Muscle of arm (tissue), 12 donors: ENCODE results near the gene PRRX1. TPM values are rescaled to one million over a fixed set of nuclear protein-coding genes. Genes with fewer than 3 reads are reported as not detected.

Experiments
- DNase-seq: peaks from one replicate; pipeline ENCODE4 v3.0.0-alpha.2; 2013
- polyA plus RNA-seq, 12 donors: library from polyadenylated mRNA; unstranded; fragments of 120-200 nt; gene quantifications; one replicate each; pipeline ENCODE4 v1.2.1, GENCODE V29; 2013; ENCODE audit not compliant: insufficient read length in 12 of 12

The PRRX1 gene
- polyA plus RNA-seq, 12 donors = 106 to 279 (median 212) TPM

- no peak for DNase-seq
Measured at GRCh38 chr1:170682809-170683208, 18.9 kb downstream of the PRRX1 start.

DNA sequence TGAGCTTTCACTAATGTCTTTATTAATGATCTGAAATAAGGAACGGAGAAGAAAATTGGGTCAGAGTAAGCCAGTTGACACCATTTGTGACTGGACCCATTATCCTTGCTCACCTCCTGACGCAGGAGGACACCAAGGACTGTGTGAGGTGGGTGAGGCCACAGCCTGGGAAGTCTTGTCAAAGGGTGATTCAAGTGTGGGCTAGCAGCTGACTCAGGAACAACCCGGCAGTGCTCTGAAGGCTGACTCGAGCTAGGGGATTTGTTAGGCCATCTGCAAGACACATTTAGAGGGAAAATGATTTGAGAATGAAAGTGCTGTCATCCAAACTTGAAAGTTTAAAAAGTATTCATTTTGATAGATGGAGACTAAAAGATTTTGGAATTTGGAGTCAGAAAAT, 21.2 kb downstream of the PRRX1 start:
- no peak for DNase-seq

DNA sequence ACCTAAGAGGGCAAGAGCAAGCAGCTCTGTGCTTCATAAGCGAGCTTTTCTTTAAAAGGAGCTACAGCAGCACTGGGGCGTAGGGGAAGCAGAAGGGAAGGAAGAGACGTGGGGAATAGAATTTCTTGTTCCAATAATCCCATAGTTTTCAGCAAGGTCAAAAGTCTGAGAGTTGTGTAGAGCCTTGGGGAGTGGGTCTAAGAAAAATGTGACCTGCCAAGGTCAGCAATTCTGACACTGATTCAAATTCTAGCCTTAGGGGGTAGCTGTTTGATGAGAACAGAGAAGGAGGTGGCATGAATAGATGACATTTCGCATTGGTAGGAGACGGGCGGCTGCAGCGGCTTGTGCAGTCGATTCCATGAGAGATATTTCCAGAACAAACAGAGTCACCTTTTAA, 22.4 kb downstream of the PRRX1 start:
- DNase-seq = no peak

- DNase-seq = no peak
Measured at GRCh38 chr1:170687621-170688020, 23.7 kb downstream of the PRRX1 start.

DNA sequence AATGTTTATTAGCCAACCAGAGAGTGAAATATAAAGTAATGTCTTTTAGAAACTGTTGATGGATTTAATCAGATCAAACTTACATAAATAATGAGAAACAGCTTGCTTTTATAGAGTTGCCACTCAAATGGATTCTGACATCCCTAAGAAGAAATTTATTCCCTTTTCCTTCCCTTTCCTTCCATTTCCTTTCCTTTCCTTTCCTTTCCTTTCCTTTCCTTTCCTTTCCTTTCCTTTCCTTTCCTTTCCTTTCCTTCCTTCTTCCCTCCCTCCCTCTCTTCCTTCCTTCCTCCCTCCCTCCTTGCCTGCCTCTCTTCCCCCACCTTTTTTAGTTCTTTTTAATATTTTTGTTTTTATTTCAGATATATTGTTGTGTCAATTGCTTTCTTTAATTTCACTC, 27.3 kb downstream of the PRRX1 start:
- DNase-seq = no peak

DNA sequence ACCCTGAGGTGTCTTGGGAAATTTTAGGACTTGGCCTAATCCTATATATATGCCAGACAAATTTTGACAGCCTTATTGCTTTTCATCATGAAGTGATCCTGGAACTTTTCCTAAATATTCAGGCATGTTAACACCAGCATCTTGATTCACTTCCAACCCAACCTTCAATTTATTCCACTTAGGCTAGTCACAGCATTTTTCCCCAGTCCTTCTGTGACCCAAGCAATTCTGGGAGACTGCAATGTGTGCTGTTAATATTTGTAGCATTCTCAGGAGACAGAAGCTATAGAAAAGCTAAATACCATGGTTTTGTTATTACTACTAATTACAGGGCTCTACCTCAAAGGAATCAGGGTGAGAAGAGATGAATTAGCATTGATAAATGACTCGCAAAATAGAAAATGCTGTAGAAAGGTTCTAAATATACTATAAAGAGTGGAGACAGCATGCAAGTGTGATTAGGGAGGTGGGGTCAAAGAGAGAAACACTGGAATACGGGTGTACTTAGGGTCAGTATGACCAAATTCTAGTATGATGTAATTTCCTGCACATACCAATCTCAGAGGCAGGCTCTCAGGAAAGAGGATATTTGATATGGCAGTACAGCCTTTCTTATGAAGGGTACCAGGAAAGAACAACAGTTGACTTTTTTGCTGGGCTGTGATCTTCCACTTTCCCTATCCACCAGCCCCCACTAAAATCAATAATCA, 29.1 kb downstream of the PRRX1 start:
- no peak for DNase-seq

DNA sequence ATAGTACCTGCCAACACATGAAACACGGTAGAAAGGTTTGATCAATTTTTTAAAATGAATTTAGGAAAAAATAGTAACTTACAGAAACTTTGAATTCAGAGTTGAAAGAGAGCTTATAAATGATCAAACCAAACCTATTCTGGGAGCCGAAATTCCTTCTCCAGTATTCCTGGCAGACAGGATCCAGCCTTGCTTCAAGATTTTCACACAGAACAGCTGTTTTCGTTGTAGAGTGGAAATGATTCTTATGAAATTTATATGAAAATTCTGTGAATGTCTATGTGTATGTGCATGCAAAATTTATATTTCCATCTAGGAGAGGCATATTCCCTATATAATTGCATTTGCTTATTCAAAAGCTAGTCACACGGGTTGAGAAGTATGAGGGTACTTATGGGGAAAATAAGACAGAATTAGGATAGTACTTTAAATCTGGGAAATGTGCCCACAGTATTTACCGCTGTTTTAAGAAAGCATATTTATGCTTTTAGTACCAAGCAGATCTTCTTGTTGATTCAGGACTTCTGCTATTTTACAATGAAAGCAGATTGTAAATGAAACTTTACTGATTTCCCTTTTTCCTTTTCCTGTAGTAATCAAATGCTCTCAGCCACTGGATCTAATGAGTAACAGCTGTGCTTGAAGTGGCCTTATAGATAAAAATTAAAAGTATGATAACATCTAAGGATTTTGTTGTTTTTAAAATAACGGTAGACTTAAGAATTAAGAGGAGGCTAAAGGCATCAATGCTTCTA, 30.4 kb downstream of the PRRX1 start:
- no peak for DNase-seq

DNA sequence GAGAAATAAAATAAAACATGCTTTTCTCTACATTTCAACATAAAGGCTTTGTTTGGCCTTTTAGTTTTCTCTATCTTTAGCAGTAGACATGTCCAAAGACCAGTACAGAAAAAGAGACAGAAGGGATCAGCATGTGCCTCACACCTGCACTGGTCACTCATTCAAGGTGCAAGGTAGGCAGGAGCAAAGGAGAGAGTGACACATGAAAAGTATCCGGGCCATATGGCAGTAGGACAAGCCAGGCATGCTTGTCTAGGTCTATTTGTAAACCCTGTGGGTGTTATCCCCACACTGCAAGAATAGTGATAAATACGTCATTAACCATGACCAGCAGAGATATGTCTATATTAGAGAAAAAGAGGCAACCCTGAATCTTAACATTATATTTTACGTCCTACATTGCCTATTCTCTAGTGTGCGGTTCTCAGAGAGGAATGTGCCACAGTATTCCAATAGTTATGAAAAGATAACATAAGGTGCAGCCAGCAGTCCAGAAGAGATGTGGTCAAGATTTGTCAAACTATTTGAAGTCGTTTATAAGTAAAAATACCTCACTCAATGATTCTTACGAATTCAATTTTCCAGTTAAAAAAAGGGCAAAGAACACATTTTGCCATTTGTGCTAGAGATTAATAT, 32.1 kb downstream of the PRRX1 start:
- DNase-seq = no peak

DNA sequence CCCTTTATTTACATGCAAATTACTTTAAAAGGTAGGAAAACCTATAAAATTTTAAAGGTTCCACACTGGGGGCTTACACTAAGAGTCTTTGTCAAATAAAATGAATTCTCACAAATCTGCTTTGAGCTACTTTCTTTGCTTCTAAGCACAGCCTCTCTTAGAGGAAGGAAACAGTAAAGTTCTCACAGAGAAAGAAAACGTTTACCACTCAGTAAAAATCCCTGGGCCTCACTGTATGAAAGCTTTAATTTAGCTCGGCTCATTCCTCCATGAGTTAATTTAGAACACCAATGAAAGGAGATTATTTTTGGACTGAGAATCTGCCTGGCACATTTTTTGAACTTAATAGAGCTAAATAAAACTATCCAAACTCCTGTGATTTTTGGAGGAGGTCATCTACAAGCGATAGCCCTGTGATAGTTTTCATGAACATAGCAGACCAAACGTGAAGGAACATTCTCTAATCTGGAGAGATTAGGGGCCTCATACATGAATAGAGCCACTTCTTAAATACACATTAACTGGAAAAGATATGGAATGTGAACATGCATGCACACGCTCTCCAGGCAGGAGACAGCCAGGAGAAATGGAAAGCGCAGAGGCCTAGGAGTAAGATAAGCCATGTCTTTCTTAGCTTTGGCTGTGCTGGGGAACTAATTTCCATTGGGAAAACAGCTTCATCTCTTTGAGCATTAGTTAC, 32.8 kb downstream of the PRRX1 start:
- DNase-seq = no peak

DNA sequence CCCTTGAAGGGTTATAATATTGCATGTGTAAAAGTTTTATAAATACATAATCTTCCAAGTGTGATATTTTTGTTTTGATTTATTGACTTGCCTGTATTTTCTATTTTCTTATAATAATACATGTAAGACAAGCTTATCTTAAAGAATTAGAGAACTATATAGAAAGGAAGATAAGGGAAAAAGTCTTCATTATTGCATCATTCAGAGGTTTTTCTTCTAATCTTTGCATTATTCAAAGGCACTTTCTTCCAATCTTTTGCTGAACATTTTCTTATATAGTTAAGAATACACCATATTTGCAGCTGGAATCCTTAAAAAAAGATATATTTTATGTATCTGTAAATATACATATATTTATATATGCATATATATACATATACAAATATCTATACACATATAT, 33.4 kb downstream of the PRRX1 start:
- DNase-seq = no peak

GRCh38 chr1:170698301-170699275, 34.7 kb downstream of the PRRX1 start:
- peak; percentile 49 for DNase-seq

DNA sequence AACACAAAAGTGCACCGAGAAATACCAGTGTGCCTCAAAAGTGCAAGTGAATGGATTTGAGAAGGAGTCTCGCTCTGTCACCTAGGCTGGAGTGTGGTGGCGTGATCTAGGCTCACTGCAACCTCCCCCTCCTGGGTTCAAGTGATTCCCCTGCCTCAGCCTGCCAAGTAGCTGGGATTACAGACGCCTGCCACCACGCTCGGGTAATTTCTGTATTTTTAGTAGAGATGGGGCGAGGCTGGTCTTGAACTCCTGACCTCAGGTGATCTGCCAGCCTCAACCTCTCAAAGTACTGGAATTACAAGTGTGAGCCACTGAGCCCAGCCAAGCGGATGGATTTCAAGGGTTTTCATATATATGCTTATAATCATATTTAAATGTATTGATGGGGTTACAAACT, 35.8 kb downstream of the PRRX1 start:
- no peak for DNase-seq

DNA sequence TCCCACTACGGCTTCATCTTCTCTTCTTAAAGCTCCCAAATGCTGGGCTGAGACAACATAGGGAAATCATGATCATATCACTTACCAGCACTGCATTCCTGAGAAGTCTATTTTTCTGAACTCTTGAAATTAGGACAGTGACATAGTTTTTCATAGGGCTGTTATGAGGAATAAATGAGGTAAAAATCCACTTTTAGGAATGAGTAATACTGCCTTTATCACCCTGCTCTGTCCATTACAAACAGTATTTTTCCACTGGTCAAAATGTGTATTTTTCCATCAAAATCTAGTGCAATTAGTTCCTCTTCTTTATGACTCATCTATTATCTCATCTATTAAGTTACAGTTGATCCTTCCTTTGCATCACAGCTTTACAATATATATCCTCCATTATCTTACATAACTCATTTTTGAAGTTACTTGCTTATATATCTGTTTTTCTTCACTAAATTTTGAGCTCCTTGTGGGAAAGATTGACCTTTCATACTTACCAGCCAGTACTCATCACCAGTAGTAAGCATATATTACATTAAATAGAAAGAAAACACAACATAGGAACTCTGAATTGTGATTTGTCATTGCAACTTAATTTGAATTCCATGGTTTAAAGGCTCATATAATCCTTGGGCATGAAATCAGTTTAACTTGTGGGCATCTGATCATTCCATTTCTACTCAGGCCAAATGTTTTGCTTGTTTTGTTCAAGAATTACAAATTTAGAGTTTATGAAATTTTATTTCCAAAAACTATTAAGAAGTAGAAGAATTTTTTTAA, 37.1 kb downstream of the PRRX1 start:
- no peak for DNase-seq

DNA sequence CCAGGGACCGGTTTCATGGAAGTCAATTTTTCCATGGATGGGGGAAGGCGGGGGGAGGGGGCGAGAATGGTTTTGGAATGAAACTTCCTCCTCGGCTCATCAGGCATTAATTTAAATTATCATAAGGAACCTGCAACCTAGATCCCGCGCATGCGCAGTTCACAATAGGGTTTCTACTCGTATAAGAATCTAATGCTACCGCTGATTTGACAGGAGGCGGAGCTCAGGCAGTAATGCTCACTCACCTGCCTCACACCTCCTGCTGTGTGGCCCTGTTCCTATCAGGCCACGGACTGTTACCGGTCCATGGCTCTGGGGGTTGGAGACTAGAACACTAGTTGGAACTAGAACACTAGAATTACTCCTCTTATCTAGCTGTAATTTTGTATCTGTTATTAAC, 38.0 kb downstream of the PRRX1 start:
- DNase-seq = no peak

DNA sequence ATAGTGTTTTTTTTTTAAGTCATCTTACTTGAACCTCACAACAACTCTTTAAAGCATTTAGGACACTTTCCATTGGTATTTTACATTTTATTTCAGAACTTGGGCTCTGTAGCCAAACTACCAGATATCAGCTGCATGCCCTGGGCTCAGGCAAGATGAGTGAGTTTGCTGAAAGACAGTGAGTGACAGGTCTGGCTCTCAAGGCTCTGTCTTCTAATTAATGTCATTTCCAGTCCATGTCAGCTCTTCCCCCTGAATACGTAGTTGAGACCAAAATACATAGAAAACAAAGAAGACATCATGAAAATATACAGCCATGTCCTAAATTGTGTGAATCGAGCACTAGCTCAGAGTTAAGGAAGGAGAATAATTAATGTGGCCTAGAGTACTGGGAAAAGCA, 39.7 kb downstream of the PRRX1 start:
- DNase-seq = no peak

- no peak for DNase-seq
Measured at GRCh38 chr1:170704256-170704655, 40.3 kb downstream of the PRRX1 start.

GRCh38 chr1:170705981-170706380, 42.0 kb downstream of the PRRX1 start:
- DNase-seq = no peak

- no peak for DNase-seq
Measured at GRCh38 chr1:170707117-170707516, 43.2 kb downstream of the PRRX1 start.

DNA sequence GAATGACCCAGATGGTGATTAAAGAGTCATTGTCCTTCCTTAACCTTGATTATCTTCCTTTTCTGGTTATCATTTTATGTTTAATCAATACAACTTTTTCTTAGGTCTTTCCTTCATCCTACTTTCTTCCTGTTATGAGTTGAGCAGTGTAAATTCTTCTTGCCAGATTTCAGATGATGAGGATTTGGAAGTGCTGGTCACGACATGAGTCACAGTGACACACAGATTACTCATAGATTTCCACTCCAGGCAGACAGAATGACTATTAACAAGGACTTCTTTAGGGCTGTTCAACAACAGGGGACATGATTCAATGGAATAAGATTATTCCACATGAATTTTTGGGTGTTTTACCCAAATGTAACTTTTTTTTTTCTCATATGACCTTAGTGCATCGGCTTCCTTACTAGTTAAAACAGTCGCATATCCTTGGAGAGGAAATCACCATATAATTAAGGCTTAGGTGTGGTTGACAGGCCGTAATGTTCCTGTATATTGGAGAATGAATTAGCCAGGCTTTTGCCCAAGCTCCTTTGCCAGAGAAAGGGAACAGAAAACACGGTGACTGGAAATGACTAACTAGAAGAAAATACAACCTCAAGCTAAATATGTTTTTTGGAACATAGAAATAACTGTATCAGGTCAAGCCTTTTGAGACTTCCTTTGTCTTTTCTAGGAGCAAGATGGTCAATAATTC, 44.2 kb downstream of the PRRX1 start:
- no peak for DNase-seq

DNA sequence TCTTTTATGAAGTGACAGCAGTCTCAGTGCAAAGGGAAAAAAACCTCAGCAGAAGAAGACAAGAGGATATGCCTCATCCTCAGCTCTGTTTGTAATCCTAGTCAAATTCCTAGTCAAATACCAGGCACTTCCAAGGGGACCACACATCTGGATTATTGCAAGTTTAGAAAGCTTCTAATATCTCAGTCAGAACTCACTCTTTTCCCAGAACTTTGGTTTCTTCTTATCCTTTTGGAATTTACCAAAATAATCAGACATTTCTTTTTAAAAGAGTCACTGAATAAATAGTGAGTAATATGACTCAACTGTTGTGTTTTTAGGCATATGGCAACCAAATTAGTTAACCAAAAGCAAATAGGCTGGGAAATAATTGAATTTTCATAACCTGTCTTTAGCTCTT, 47.8 kb downstream of the PRRX1 start:
- DNase-seq = no peak
